Activated CD8-positive, alpha-beta memory T cell treated with anti-CD3 and anti-CD28 coated beads, Interleukin-2, amount 50 U/mL, for 48 hours (primary cell): ENCODE results near the gene MYOG.

Experiments used
- DNase-seq: peaks from one replicate; pipeline ENCODE4 v3.0.0-alpha.2; 2020

Gene MYOG

DNA sequence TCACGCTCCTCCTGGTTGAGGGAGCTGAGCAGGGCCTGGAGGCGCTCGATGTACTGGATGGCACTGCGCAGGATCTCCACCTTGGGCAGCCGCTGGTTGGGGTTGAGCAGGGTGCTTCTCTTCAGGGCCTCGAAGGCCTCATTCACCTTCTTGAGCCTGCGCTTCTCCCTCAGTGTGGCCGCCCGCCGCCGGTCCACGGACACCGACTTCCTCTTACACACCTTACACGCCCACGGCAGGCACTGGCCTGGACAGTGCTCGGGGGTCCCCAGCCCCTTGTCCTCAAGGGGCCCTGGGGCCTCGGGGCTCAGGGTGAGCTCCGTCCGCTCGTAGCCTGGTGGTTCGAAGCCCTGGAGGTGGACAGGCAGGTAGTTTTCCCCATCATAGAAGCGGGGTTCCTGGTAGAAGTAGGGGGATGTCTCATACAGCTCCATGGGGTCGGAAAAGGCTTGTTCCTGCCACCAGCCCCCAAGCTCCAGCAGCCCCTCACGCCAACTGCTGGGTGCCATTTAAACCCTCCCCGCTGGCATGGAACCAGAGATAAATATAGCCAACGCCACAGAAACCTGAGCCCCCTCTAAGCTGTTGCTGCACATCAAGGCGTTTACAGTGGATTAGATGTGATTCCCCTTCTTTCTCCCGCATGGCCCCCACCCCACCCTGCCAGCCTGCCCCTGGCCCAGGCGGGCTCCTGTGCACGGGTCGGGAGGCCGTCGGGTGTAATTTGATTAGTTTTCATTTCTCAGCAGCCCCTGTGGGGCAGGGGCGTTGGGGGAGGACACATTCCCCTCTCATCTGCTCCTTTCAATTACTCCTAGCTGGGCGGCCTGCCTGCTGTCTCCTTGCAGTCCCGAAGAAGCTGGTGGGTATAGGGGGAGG lies at the start of gene MYOG:
Gene MYOG (minus strand): TSS at position 485 of the 879 bp plus-strand sequence. CDS start 51 bp downstream, at position 434.
- no peak for DNase-seq

DNA sequence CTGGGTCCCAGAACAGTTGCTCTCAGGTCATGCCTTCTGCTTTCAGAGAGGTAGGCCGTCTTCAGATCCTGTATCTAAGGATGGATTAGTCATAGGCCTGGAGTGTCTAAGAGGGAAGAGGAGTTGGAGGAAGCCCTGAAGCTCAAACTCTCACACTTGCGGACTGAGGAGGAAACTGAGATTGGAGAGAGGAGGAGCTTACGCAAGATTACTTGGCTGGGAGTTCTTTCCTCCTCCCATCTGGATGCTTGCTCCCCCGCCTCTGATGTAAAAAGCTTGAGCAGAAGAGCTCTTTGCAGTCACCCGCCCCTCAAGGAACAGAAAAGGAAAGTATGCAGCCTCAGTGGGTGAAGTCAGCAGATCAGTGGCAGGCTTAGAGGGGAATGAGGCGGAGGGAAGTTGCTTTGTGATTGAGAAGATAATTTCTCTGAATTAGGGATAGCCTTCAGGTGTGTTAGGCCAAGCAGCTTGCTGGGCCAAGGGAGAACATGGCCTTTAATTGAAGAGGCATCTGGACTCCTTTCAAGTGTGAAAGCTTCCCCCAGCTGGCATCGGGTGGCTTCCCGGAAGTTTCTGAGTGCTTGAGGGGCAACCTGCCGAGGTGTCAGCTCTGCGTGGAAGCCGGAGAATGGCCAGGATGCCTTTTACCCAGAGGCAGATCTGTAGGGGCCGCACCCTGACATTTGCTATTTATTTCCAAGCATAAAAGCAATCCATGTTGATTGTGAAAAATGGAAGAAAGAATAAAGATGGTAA lies 48.3 kb upstream of the MYOG start:
- DNase-seq, result no peak

DNA sequence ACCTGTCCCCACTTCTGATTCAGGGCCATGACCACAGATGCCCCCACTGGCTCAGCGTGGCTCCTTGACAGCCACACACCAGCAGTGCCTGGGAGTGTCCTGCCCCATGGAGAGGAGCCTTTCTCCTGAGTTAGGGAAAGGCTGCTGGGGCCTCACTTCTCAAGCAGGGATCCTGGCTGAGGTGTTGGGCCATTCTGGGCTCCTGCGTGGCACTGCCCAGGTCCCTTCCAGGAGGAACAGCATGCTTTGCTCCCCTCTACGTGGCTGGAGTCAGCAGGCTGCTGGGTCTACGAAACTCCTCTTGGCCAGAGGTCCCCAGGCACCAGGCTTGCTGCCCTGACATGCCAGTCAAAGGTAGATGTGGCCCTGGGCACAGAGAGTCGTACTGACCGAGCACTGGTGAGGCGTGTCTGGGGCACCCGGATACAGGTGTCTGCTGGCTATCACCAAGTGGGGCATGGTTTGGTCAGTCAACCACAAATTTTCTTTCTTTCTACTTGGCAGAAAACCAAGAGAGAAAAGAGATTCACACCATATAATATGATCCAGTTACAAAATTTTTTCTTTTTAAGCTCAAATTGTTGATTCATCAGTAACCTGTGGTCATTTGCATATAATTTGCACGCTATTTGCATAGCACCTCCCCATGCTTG lies 45.9 kb upstream of the MYOG start:
- no peak for DNase-seq

DNA sequence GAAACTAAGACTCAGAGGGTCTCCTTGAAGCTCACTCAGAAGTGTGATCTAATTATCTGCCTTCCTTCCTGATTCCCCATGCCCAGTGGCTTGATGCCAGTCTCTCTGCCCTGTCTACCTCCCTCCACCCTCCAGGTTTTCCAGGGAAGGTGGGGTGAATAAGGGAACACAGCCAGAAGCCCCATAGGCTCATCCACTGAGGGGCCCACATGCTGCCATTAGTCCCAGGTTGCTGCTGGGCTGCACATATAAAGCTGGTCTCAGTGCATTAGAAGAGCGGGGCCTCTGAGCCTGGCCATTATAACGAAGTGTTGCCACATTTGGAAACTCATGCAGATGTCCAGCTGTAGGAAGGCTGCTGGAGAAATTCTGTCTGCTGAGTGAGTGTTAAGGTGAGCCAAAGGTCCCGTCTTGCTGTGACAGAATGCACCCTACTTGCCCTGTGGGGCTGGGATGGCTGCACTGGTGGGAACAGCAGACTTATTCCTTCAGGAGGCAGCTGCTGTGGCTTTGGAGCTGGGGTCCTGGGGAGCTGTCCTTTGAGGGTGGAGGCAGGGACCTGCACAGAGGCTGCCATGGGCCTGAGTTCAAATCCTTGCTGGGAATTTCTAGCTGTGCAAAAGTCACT lies 44.7 kb upstream of the MYOG start:
- DNase-seq, result peak; percentile 37

DNA sequence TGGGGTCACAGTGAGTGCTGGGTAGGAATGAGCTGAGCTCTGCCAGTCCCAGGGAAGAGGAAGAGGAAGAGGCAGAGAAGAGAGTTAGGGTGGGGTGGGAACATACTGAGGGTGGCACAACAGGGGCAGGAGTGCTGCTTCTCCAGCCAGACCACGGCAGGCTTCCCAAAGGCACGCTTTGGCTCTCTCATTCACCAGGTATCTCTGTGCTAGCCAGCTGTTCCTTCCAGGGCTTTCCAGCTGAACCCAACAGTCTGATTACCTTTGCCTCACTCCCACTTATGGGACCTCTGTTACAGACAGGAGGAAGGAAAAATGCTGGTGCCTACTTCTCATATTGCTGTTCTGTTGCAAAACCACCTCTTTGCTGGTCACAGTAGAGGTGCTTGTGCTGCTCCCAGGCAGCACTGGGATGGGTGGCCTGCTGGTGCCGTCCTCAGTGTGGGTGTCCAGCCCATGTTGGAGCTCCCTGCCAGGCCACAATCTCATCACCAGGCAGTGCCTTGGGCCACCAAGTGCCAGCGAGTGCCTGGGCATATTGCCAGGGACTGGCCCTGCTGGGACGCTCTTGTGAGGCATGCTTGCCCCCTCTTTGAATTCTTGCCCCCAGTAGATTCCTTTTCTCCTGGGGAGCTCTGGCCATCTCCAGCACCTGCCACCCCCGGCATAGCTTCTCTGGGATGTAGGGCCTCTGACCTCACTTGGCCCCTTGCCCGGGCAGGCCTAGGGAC lies 43.9 kb upstream of the MYOG start:
- DNase-seq, result no peak

DNA sequence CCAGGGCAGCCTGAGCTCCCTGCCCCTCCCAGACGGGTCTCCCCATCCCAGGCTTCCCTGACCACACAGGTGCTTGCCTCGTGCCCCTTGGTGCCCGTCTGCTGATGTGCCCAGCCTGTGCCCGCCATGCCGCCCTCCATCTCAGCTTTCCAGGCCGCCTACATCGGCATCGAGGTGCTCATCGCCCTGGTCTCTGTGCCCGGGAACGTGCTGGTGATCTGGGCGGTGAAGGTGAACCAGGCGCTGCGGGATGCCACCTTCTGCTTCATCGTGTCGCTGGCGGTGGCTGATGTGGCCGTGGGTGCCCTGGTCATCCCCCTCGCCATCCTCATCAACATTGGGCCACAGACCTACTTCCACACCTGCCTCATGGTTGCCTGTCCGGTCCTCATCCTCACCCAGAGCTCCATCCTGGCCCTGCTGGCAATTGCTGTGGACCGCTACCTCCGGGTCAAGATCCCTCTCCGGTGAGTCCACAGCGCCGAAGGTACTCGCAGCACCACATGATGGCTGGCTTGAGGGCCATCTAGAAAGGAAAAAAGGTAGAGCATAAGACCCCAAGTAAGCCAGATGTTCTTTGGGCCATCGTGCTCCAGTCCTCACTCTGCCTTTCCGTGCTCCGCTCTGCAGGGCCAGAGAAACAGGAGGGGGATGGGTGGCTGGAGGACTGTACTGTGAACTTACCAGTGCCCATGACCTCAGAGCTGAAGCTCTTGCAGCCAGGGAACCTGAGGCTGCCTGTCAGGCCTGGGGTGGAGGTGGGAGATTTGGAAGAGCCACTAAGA lies 43.1 kb upstream of the MYOG start:
- DNase-seq, result peak; percentile 36

DNA sequence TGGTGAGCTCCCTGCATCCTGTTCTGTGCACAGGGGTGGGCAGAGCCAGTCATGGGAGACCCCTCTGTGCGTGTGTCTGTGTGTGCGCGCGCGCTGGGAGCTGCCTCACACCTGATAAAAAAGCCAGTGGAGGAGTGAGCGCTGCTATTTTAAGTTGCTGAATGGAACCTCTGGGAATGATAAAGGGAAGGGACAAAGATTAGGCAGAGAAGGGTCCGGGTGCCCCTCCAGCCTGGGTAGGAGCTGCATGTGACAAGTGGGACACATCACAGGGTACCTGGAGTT lies 42.6 kb upstream of the MYOG start:
- no peak for DNase-seq

DNA sequence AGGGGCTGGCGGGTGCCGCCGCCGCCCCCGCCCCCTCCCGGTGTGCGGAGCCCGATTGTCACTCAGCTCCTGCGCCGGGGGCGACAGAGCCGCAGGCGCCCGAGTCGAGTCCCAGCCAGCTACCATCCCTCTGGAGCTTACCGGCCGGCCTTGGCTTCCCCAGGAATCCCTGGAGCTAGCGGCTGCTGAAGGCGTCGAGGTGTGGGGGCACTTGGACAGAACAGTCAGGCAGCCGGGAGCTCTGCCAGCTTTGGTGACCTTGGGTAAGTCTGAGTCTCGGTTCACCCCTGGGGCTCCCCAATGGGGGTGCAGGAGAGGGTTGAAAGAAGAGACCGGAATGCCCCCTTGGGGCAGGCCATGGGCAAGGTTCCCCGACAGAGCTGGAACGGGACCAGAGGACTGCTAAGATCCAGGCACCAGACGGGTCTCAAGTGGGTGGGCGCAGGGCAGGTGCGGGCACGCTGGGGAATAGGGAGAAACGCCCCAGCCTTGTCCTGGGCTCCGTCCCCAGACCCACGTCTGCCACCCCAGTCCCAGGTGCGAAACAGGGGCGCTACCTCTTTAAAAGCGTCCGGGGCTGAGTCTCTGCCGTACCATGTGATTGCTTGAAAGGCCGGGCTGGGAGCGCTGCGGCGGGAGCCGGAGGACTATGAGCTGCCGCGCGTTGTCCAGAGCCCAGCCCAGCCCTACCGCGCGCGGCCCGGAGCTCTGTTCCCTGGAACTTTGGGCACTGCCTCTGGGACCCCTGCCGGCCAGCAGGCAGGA lies 42.0 kb upstream of the MYOG start, which contains the start of gene ADORA1:
Gene ADORA1 (plus strand): TSS at position 61 of the 765 bp plus-strand sequence. CDS start 1,116 bp downstream, outside the sequence.
- no peak for DNase-seq

DNA sequence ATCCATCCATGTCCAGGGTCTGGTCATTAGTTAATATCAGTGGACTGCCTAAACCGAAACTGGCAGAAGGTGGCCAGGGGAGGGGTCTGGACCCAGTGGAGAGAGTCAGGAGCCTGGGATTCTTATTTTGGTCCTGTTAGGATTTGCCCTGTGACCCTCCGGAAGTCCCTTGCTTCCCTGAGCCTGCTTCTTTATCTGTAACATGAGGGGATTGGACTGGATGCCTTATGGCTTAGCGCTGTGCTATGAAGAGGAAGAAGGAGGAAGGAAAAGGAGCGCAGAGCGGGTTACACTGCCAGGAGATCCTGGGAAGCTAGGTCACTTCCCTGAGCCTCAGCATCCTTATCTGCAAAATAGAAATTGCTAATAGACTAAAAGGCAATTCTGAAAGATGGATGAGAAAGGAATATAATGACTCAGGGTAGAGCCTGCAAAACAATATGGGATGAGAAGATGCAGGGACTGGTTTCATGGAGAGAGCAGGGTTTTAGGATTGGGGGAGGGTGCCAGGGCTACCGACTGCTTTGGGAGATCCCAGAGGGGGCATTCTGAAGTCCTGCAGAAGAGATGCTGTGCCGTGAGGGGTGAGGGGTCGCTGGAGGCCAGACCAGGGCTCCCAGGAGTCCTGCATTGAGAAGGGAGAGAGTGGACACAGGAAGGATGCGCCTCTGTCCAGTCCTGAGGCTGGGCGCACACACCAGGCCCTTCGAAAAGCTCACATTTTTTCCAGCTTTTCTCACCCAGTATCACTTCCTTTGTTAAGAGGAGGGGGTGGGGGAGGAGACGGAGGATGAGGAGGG lies 41.3 kb upstream of the MYOG start:
- DNase-seq, result no peak

DNA sequence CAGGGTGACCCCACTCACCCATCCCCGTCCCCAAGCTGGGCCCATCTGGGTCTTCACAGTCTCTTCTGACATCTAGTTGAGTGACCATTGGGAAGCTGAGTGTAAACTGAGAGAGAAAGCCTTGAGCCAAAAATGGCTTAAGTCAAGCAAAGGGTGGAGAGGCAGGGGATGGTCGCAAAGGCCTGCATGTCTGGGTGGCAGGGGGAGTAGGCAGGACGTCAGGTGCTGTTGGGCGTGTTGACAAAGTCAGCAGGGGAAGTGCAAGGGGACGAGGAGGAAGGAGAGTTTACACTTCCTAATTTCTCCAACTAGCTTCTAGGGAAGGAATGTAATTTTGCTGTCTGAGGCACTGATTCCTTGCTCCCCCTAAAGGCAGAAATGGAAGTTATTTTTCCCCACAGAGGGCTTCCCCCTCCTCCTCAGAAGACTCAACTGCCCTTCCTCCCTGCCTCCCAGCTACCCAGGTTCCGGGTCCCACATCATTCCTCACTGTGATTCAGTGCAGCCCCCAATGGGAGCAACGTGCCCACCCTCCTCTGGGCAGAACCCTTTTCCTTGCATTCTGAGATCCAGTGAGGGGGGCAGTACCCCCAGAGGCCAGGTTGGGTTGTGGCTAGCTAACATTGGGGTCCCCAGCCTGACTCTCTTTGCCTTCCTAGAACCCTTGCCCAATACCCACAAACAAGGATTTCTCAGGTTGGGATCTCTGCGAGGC lies 40.5 kb upstream of the MYOG start:
- DNase-seq, result no peak

DNA sequence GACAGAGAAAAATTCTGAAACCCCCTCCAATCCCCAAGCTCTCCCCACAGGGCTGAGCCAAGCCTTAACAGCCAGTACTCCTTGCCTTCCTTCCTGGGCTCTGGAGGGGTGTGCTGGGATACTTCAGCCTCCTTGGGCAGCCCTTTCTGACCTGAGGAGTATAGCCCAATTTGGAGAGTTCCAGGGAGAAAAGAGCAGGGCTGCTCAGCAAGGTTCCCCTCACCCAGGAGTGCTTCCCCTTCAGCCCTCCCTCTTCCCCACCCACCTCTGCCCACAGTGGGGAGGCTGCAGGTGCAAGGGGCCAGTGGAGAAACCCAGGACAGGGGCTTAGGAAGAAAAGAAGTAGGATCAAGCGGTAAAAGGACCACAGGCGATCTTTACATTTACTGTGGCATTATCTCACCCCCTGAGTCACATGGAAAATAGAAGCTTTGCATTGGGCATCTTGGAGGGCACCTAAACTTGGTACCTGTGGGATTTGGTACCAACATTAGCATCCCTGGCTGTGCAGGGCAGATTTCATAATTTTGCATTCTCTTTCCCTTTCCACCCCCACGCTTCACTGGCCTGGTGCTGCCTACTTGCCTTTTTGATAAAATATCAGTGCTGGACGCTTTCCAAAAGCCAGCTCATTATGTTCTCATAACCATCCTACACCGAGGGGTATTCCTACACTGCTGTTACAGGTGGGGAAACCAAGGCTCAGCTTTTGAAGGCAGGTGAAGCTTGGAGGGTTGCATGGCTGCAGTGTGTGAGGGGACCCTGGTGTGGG lies 38.9 kb upstream of the MYOG start:
- no peak for DNase-seq

DNA sequence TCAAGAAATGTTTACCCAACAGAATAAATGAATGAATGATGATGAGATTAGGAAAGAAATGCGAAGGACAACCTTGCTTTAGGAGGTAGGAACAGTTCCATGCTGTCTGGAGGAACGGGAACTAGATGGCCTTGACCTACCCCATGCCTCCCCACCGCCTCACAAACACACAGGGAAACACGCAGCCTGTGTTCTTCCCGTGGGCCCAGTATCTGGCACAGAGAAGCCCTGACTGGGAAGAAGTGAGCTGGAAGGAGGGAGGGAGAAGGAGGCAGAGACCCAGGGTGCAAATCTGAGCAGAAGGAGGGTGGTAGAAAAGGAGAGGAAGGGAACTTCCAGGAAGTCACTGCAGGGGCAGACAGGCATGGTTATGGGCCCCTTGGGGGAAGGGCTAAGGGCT lies 38.2 kb upstream of the MYOG start:
- no peak for DNase-seq

DNA sequence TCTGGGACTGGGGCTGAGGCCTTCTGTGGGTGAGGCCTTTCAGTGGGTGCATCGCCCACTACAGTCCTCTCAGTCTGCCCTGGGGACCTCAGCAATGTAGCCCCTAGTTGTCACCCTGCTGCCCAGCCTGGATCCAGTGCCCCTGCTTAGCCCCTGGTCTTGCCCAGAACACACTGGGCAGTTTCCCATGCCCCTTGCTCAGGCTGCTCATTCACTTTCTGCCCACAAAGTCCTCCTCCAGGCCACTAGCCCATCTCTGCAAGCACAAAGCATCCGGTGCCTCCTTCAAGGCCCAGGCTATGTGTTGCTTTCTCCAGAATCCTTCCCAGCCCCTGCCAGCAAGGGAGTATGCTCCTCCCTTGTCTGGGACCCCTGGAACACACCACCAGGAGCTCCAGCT lies 36.3 kb upstream of the MYOG start:
- DNase-seq, result no peak

DNA sequence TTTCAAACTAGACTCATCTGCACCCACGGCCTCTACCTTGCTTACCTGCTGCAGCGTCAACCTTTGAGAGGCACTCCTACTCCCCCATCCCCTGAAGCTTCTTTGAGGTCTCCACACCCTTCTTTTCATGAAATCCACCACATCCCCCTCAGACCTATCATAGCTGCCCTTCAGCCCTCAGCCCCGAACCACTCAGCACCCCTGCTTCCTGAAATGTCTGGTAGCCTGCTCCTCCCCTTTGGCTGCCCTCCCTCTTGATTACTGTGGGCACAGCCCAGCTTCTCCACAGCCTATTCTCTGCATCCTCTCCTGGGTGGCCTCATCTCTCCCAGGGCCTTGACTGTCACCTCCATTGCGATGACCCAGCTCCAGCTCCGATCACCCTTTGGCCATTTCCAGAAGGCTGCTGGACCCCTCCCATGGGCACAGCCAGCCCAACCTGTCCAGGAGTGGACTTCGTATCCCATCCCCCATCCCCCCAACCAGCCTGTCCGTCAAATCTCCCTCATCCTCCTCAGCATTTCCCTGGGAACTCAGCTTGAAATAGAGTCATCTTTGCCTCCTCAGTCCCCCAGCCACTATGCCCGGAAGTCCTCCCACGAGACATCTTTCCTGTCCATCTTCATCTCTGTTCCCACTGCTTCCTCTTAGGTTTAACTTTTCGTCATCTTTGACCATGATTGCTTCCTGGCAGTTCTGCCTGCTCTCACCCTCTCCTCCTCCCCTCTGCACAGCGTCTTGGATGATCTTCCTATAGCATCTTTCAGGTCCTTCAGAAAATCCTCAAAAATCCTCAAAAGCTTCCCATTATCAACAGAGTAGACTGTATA lies 35.6 kb upstream of the MYOG start:
- DNase-seq, result no peak

DNA sequence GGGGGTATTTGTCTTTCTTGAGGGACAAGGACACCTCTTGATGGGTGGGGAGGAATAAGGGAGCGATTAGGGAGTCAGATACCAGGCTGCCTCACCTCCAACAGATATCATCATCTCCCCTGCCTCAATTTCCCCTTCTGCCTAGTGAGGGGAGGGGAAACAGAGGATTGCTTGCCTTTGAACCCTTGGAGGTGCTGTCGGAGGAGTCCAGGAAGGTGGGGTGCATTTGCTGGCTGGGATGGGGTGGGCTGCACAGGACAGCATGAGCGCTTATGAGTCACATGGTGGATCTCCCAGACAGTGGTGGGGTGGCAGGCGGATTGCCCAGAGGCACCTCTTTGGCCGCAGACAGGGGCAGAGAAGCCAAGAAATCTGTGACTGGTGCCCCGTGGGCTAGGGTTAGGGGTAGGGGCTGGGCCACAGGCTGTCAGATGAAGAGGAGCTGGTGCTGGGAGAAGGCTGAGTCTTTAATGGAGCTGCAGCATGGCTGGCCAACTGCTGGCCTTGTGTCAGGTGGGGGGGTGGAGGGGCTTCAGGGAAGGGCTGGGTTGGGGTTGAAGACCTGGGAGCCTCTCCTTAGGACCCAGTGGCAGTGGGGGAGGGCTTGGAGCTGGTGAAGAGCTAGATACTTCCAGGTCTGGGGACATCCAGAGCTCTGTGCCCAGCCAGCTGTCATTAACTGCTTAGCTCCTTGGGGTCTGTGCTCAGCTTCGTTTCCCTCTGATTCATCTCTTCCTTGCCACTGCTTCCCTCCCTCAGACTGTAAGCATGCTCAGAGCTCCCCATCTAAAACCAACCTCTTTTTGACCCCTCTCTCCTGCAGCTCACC lies 34.7 kb upstream of the MYOG start:
- DNase-seq, result no peak
